ENCODE measurements around the gene RECK.
A peak's percentile ranks its signal among the peaks of the same experiment; 100 is the strongest.
"Not testable (repeated sequence)": the region's sequence is repeated elsewhere in the genome, so short reads cannot be mapped to it uniquely, and the experiment has no call there.

The RECK gene

DNA sequence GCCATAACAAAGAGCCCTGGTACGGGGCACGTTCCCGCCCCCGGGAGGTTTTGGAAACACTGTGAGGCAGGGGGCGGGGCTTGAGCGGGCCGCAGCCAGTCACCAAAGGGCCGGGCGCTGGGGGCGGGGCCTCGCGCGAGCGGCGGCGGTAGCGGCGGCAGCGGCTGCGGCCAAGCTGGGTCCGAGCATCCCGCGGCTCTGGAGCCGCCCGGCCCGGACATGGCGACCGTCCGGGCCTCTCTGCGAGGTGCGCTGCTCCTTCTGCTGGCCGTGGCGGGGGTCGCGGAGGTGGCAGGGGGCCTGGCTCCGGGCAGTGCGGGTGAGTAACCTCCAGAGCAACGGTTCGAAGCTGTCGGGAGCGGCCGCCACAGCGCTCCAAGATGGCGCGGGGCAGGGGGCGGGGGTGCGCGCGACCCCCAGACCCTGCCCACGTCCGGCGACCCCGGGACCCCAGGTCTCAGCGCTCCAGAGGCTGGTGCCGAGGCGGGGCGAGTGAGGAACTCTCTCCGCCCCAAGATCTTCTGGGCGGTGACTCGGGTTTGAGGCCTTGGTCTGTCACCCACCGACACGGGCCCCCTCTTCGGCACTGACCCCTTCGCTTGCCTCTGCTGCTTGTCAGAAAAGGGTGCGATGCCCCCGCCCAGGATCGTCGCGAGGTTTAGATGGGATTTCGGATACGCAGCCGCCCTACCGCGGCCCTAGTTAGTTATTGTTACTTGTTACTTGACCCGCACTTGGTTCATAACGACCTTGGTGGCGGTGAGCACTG lies at the start of gene RECK:
TSS of gene RECK (plus strand) at position 134 of the 769 bp plus-strand sequence. CDS start at position 220, 86 bp downstream.
- DNase-seq (ENCODE audit: extremely low spot score): peak; percentile 95
- POLR2A ChIA-PET: interaction anchor here (0.5 to 1.0 kb wide), 2 partner anchors 14 to 173 kb away, joined by 3 to 5 read pairs; no protein-coding TSS in a partner anchor
- TF ChIP-seq, protein P1, sequence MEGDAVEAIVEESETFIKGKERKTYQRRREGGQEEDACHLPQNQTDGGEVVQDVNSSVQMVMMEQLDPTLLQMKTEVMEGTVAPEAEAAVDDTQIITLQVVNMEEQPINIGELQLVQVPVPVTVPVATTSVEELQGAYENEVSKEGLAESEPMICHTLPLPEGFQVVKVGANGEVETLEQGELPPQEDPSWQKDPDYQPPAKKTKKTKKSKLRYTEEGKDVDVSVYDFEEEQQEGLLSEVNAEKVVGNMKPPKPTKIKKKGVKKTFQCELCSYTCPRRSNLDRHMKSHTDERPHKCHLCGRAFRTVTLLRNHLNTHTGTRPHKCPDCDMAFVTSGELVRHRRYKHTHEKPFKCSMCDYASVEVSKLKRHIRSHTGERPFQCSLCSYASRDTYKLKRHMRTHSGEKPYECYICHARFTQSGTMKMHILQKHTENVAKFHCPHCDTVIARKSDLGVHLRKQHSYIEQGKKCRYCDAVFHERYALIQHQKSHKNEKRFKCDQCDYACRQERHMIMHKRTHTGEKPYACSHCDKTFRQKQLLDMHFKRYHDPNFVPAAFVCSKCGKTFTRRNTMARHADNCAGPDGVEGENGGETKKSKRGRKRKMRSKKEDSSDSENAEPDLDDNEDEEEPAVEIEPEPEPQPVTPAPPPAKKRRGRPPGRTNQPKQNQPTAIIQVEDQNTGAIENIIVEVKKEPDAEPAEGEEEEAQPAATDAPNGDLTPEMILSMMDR (IDR thresholded peaks at IDR 0.05; ENCODE audit: control extremely low read depth, extremely low read depth, low read depth, missing control alignments): no peak
- CTCF ChIA-PET: interaction anchor here (1.3 to 4.9 kb wide), 3 partner anchors 13 to 82 kb away, joined by 3 to 33 read pairs (median 8); no protein-coding TSS in a partner anchor

DNA sequence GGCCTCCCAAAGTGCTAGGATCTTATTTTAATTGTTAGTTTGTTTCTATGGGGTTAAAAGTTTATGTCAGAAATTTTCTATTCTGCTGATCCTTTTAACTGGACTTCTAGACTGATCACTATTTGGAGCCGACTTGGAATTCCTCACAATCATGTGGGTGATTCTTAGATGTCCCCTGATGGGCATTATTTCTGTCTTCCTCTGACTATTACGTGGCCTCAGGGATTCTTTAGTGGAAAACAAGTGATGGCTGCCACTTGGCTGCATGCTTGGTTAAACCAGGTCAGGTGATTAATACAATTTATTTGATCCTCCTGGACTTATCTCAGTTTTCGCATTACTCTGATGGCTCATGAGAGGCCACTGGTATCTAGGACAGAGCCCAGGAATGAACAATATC lies 46.6 kb upstream of the RECK start:
- no peak for DNase-seq (ENCODE audit: extremely low spot score)
- ChIA-PET POLR2A (no interaction called here), CTCF (interaction anchor here (1.2 kb wide), 1 partner anchor 34 kb away, joined by 3 read pairs; no protein-coding TSS in a partner anchor)
- TF ChIP-seq, protein P1 (IDR thresholded peaks at IDR 0.05; ENCODE audit: control extremely low read depth, extremely low read depth, low read depth, missing control alignments): no peak

DNA sequence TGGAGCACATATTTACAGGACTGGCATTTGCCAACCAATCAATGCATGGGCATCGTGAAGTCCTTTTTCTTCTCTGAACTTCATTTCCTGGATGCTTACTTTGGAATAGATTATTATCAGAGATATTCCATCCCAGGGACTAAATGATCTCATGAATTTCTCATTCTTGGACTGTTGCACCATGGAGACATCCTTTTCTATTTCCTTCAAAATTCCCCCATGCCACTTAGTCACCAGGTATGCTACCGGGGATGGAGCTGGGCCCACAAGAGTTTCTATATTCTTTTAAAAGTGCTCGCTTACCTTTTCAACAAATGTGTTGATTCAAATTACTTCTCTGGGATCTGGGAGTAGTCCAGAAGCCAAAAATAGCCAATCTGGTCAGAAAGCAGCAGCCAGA lies 43.6 kb upstream of the RECK start:
- POLR2A ChIA-PET; DNase-seq (ENCODE audit: extremely low spot score): not testable (repeated sequence)
- CTCF ChIA-PET: interaction anchor here (6.4 kb wide), 1 partner anchor 15 kb away, joined by 41 read pairs; no protein-coding TSS in a partner anchor

DNA sequence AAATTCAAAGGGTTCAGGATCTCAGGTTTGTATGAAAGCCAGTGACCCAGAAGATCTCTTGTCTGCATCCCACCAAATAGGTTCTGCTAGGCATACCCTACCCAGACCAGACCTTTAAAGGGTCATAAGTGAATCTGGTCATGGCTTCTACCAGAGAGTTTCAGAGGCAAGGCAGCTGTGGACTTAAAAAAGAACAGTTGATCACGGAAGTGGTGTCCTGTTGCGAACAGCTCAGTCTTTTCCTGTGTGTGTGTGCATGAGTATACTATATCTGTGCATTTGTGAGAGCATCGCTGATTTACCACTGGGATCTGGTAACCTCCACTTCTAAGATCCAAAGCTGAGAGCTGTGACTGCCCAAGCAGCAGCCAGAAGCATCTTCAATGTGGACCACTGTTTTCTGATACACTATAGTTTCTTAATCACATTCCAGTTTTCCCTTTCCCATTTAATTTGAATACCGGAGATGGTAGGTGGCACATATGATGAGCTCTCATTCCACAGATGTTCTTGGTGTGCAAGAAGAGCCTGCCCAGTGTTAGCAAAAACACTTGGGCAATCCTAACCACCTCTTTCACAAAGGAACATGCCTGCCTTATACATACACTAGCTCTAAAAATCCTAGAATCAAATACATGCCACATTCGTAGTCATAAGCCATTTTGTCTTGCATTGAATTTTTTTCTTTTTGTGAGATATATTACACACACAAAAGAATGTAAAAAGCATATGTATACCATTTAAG lies 42.6 kb upstream of the RECK start:
- no peak for DNase-seq (ENCODE audit: extremely low spot score)
- CTCF ChIA-PET: interaction anchor here (1.7 to 6.4 kb wide), 3 partner anchors 11 to 29 kb away, joined by 5 to 41 read pairs (median 6); no protein-coding TSS in a partner anchor
- TF ChIP-seq, protein P1 (IDR thresholded peaks at IDR 0.05; ENCODE audit: control extremely low read depth, extremely low read depth, low read depth, missing control alignments): no peak
- POLR2A ChIA-PET: no interaction called here

- TF ChIP-seq, protein P1 (IDR thresholded peaks at IDR 0.05; ENCODE audit: control extremely low read depth, extremely low read depth, low read depth, missing control alignments): no peak
- no peak for DNase-seq (ENCODE audit: extremely low spot score)
- ChIA-PET CTCF (interaction anchor here (1.7 to 6.4 kb wide), 3 partner anchors 12 to 29 kb away, joined by 5 to 41 read pairs (median 6); no protein-coding TSS in a partner anchor), POLR2A (no interaction called here)
Observed at GRCh38 chr9:35994959-35995358, 41.8 kb upstream of the RECK start.

DNA sequence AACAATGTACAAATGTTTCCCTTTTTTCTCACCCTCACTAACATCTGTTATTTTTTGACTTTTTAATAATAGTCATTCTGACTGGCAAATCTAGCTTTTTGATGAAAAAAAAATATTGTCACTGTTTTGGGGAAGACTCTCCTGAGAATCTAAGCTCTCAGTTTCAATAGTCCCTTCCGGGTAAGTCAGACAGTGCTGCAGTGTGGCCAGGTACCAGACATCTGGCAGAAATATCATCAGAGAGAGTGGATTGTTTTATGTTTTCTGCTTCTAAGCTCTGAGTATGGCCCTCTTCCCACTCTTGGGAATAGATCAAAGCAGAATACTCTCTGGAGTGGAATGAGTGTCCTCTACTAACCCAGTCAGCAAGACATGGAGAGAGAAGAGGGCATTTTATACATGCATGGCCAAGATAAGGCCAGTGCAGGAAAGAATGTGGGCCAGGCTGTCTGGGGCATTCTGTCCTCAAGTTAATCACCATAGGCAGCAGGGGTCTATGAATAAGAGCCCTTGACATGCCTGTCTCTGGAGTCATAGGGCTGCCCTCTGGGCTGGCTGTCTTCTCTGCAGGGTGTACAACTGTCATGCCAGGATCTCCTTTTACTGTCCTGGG lies 40.2 kb upstream of the RECK start:
- POLR2A ChIA-PET: no interaction called here
- no peak for DNase-seq (ENCODE audit: extremely low spot score)
- CTCF ChIA-PET: interaction anchor here (1.5 to 6.4 kb wide), 2 partner anchors 12 to 27 kb away, joined by 3 to 41 read pairs; no protein-coding TSS in a partner anchor
- TF ChIP-seq, protein P1 (IDR thresholded peaks at IDR 0.05; ENCODE audit: control extremely low read depth, extremely low read depth, low read depth, missing control alignments): no peak

DNA sequence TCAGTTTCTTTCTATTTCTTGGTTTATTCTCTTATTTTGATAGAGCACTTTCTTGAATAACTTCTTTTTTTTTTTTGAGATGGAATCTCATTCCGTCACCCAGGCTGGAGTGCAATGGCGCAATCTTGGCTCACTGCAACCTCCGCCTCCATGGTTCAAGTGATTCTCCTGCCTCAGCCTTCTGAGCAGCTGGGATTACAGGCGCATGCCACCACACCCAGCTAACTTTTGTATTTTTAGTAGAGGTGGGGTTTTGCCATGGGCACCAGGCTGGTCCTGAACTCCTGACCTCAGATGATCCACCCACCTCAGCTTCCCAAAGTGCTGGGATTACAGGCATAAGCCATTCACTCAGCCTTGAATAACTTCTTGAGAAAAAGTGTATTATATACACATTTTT lies 39.7 kb upstream of the RECK start:
- POLR2A ChIA-PET; DNase-seq (ENCODE audit: extremely low spot score): not testable (repeated sequence)
- CTCF ChIA-PET: interaction anchor here (6.4 kb wide), 1 partner anchor 11 kb away, joined by 41 read pairs; no protein-coding TSS in a partner anchor

All from GM10248 (cell line).